K562 (cell line): ENCODE data around the gene KCNJ11. TPM values are rescaled to one million over a fixed set of nuclear protein-coding genes. Genes with fewer than 3 reads are reported as not detected.

Source experiments
- ATAC-seq: fragments of 200-7000 bp; cut with Tn5 transposase; 3 replicates; pipeline ENCODE4 v1.9.1; 2020; ENCODE audit warnings: moderate library complexity
- BruUV-seq: library from RNA; stranded (reverse); fragments of 400-500 nt; replicated peaks from 2 replicates; lab custom pipeline; 2021; lab: Mats Ljungman, UMichigan
- CTCF ChIA-PET: fragments of 300-600 bp; formaldehyde crosslinking; extraction: SDS; loops from one replicate; lab custom pipeline; 2021; ENCODE audit warnings: low intra/inter-chr PET ratio; lab: Yijun Ruan, JAX
- POLR2A ChIA-PET: fragments of 300-600, 350-650 bp; sonication (Branson Sonifier 250); formaldehyde crosslinking; extraction: SDS; loops from one replicate; lab custom pipeline; 2021; ENCODE audit warnings: antibody characterized with exemption, inconsistent platforms; lab: Yijun Ruan, JAX
- DNase-seq, 4 experiments: peaks; one replicate each; pipeline versions ENCODE4 v3.0.0 to v3.0.0-alpha.2; 2011 to 2018; ENCODE audit warnings: low spot score in 3 of 4, mixed read lengths in 3 of 4; ENCODE audit errors: extremely low read depth in 1 of 4
- FAIRE-seq: peaks from 2 replicates; lab custom pipeline; 2011; peaks lifted over from hg19 to GRCh38; lab: Jason Lieb, UNC
- H2AFZ ChIP-seq: 2 replicates; pipeline ENCODE4 v1.6.0; 2011; ENCODE audit warnings: low read depth, low read length, control low read depth, inconsistent platforms
- H3K27ac ChIP-seq: fragments of 200-600 bp; 3 replicates; pipeline ENCODE4 v1.8.0; 2011; ENCODE audit warnings: low read depth, mild to moderate bottlenecking, control low read depth, inconsistent platforms, low read length, moderate library complexity, mixed read lengths; ENCODE audit errors: extremely low read depth
- H3K27me3 ChIP-seq, 2 experiments: fragments of 300-600 bp in 1 of 2; 2 replicates in 1 of 2; 3 replicates in 1 of 2; pipeline versions ENCODE4 v1.6.0 to v1.8.0; 2011; ENCODE audit warnings: inconsistent platforms in 2 of 2, low read length in 2 of 2, mild to moderate bottlenecking in 1 of 2, mixed read lengths in 1 of 2, moderate library complexity in 1 of 2; ENCODE audit not compliant: control insufficient read depth in 2 of 2, insufficient read depth in 2 of 2
- H3K36me3 ChIP-seq: fragments of 300-600 bp; 3 replicates; pipeline ENCODE4 v1.8.0; 2011; ENCODE audit warnings: mild to moderate bottlenecking, low read length, inconsistent platforms; ENCODE audit not compliant: control insufficient read depth, insufficient read depth
- H3K4me1 ChIP-seq, 2 experiments: fragments of 200-600 bp in 1 of 2; replicated peaks in 1 of 2; 2 replicates in 1 of 2; 3 replicates in 1 of 2; pipeline versions ENCODE4 v1.5.1 to v1.8.0; 2011; ENCODE audit warnings: inconsistent platforms in 2 of 2, low read length in 2 of 2, mild to moderate bottlenecking in 1 of 2, mixed read lengths in 1 of 2, moderate library complexity in 1 of 2; ENCODE audit not compliant: control insufficient read depth in 2 of 2, insufficient read depth in 2 of 2
- H3K4me2 ChIP-seq: 2 replicates; pipeline ENCODE4 v1.6.1; 2011; ENCODE audit warnings: low read length, control low read depth, inconsistent platforms, mixed read lengths; ENCODE audit not compliant: insufficient read depth
- H3K4me3 ChIP-seq: fragments of 200-600 bp; sonication (generic), shearing (Covaris generic); 2 replicates; pipeline ENCODE4 v1.5.1; 2016; ENCODE audit warnings: control low read depth, inconsistent platforms
- H3K79me2 ChIP-seq: fragments of 200-600 bp; 3 replicates; pipeline ENCODE4 v1.8.0; 2011; ENCODE audit warnings: low read length, inconsistent platforms; ENCODE audit not compliant: control insufficient read depth, insufficient read depth
- H3K9ac ChIP-seq, 2 experiments: 2 replicates each; pipeline versions ENCODE4 v1.6.0 to v1.6.1; 2011; ENCODE audit warnings: low read depth in 2 of 2, low read length in 2 of 2, control low read depth in 1 of 2, inconsistent platforms in 1 of 2, mild to moderate bottlenecking in 1 of 2, mixed read lengths in 1 of 2; ENCODE audit not compliant: insufficient read depth in 1 of 2
- H3K9me1 ChIP-seq: one replicate; pipeline ENCODE4 v1.6.0; 2011; ENCODE audit warnings: inconsistent platforms, mild to moderate bottlenecking, low read length, moderate library complexity; ENCODE audit not compliant: control insufficient read depth, insufficient read depth
- H3K9me3 ChIP-seq: replicated peaks from 2 replicates; pipeline ENCODE4 v1.5.1; 2011; ENCODE audit warnings: low read depth, low read length, inconsistent platforms; ENCODE audit not compliant: control insufficient read depth, insufficient read depth
- H4K20me1 ChIP-seq: replicated peaks from 2 replicates; pipeline ENCODE4 v1.6.1; 2011; ENCODE audit warnings: low read length, inconsistent platforms, mixed read lengths; ENCODE audit not compliant: control insufficient read depth, insufficient read depth
- CREB1 ChIP-seq, 2 experiments: sonication (generic) in 1 of 2; formaldehyde crosslinking in 1 of 2; IDR thresholded peaks; 2 replicates each; pipeline versions ENCODE4 v1.6.1 to v1.8.0; 2012 to 2022; ENCODE audit warnings: inconsistent platforms in 1 of 2, mild to moderate bottlenecking in 1 of 2, missing genetic modification reagents in 1 of 2, moderate library complexity in 1 of 2
- ELK1 ChIP-seq: sonication (generic); formaldehyde crosslinking; IDR thresholded peaks from 2 replicates; pipeline ENCODE4 v1.8.1; 2022; ENCODE audit warnings: missing genetic modification reagents
- EP400 ChIP-seq: fragments of 450-650 bp; IDR thresholded peaks from 2 replicates; pipeline ENCODE4 v1.6.1; 2017; ENCODE audit warnings: antibody characterized with exemption, mild to moderate bottlenecking, moderate library complexity
- ERF ChIP-seq: fragments of 450-650 bp; formaldehyde crosslinking; IDR thresholded peaks from 2 replicates; pipeline ENCODE4 v1.4.0; 2020; ENCODE audit warnings: mild to moderate bottlenecking, mixed read lengths
- PURB ChIP-seq: sonication (generic); formaldehyde crosslinking; IDR thresholded peaks from 2 replicates; pipeline ENCODE4 v1.9.0; 2021; ENCODE audit warnings: low read depth, mild to moderate bottlenecking, missing genetic modification reagents
- RAD21 ChIP-seq, 2 experiments: fragments of 250-450 bp in 1 of 2; fragments of 450-650 bp in 1 of 2; sonication (Bioruptor Pico) in 1 of 2; formaldehyde crosslinking in 1 of 2; IDR thresholded peaks in 1 of 2; conservative IDR thresholded peaks in 1 of 2; 2 replicates each; pipeline versions ENCODE4 v1.4.0 to v1.8.0; 2020 to 2022; ENCODE audit warnings: mild to moderate bottlenecking in 2 of 2, moderate library complexity in 1 of 2
- TRIM25 ChIP-seq: fragments of 450-650 bp; IDR thresholded peaks from 2 replicates; pipeline ENCODE4 v1.7.0; 2016; ENCODE audit warnings: borderline replicate concordance
- WGBS: fragments of 100-300 bp; shearing (Covaris generic); methylation state at CpG from one replicate; pipeline ENCODE4 v1.1.6; 2016; ENCODE audit warnings: low coverage, mixed read lengths; ENCODE audit not compliant: insufficient coverage; ENCODE audit errors: missing lambda C conversion rate; 5-methylcytosine and 5-hydroxymethylcytosine counted together
- in situ Hi-C: fragments of 300-500 bp; cut with MboI; formaldehyde crosslinking; loops from 4 replicates; pipeline ENCODE4 v1.15.0; 2018; ENCODE audit warnings: inconsistent platforms, mixed read lengths
- intact Hi-C: fragments of 100-400 bp; cut with micrococcal nuclease; formaldehyde crosslinking; loops from 2 replicates; pipeline ENCODE4 v1.14.2; 2022
- polyA plus RNA-seq, 8 experiments: library from polyadenylated mRNA; depleted of rRNA in 4 of 8; stranded (reverse) in 5 of 8; unstranded in 3 of 8; fragments of >200 nt; fragmentation: Nextera tagmentation in 2 of 8; fragmentation: Illumina TruSeq in 1 of 8; extraction: Ambion mirVana in 2 of 8; extraction: Trizol in 1 of 8; gene quantifications; 2 replicates each; pipeline versions ENCODE4 v1.2.1 to v1.2.3, GENCODE V29; 2011 to 2014; ENCODE audit warnings: inconsistent platforms in 1 of 8, missing spikeins in 1 of 8
- total RNA-seq, 7 experiments: library from RNA; depleted of rRNA in 6 of 7; stranded (reverse); fragments of >200 nt in 6 of 7; fragmentation: Illumina TruSeq in 2 of 7; extraction: Trizol in 2 of 7; gene quantifications; 2 replicates each; pipeline versions ENCODE4 v1.2.1 to v1.2.3, GENCODE V29; 2011 to 2021; ENCODE audit warnings: low replicate concordance in 1 of 7

KCNJ11 gene
- total and polyA plus RNA-seq, 9 of the 15 experiments (the other 6 are each of a cell fraction or from before 2014, with no cell fraction given), result 0.54 to 3.7 (median 0.86) TPM; not detected in 2

- WGBS, result 2% methylated on average over 16 of the region's 22 CpGs
- in situ Hi-C loops, result loop anchor here (10.0 kb wide), 1 partner anchor 128 kb away; no protein-coding TSS in a partner anchor
- peak; percentile 16; the same call in 1 of the 3 replicates for ATAC-seq
These were observed 8.3 kb upstream of the KCNJ11 start for GRCh38 chr11:17396598-17397310.

GRCh38 chr11:17395978-17396377, 7.5 kb upstream of the KCNJ11 start:
- H3K27ac ChIP-seq, result no peak overlapping the region
- no peak overlapping the region for H3K4me3 ChIP-seq
- H3K9me1 ChIP-seq, result no peaks in the 10 kb centered on the region
- POLR2A ChIA-PET, result interaction anchor here (0.5 kb wide), 1 partner anchor 313 kb away, joined by 4 read pairs; no protein-coding TSS in a partner anchor
- ATAC-seq, result no peak
- CTCF ChIA-PET, result no interaction called here
- no peak overlapping the region for H2AFZ ChIP-seq
- no peak overlapping the region for H3K9ac ChIP-seq
- H3K9me3 ChIP-seq, result no peaks in the 10 kb centered on the region
- peaks cover 18 to 77% of the 10 kb centered on the region in 2 experiments for H3K27me3 ChIP-seq
- peaks cover 3% of the 10 kb centered on the region; the same call in 1 of the 2 replicates for H4K20me1 ChIP-seq
- no peak for DNase-seq
- FAIRE-seq, result no peak
- intact Hi-C loops (no loop called here), in situ Hi-C loops (loop anchor here (10.0 kb wide), 1 partner anchor 129 kb away; no protein-coding TSS in a partner anchor)
- 15% methylated on average over 6 of the region's 6 CpGs for WGBS
- H3K79me2 ChIP-seq, result no peaks in the 10 kb centered on the region
- peaks cover 0 to 4% of the 10 kb centered on the region in 2 experiments; a peak in 1 of 5 replicates for H3K4me1 ChIP-seq
- BruUV-seq, result no TSS peak
- no peaks in the 10 kb centered on the region for H3K36me3 ChIP-seq
- H3K4me2 ChIP-seq, result no peak overlapping the region
- TF ChIP-seq ELK1 (CRISPR knock-in tag) (no peak), TRIM25 (no peak), RAD21 (CRISPR knock-in tag; conservative IDR thresholded peaks at IDR 0.05 in 1 of 2, IDR thresholded peaks at IDR 0.05 in 1 of 2) (no peak), ERF (CRISPR knock-in tag) (no peak), EP400 (no peak)

More at GRCh38 chr11:17396598-17397310, 8.3 kb upstream of the KCNJ11 start:
- Histone ChIP-seq H3K79me2 (no peaks in the 10 kb centered on the region), H3K4me1 (peaks cover 0 to 4% of the 10 kb centered on the region in 2 experiments; a peak in 1 of 5 replicates), H3K9ac (no peak overlapping the region; a peak in 1 of 4 replicates), H3K4me3 (no peak overlapping the region), H3K36me3 (no peaks in the 10 kb centered on the region), H3K27me3 (peaks cover 22 to 85% of the 10 kb centered on the region in 2 experiments), H3K27ac (no peak overlapping the region), H3K4me2 (no peak overlapping the region), H3K9me1 (no peaks in the 10 kb centered on the region), H2AFZ (no peak overlapping the region)
- intact Hi-C loops, result no loop called here
- DNase-seq, result no peak
- ChIA-PET POLR2A (interaction anchor here (0.5 kb wide), 1 partner anchor 314 kb away, joined by 4 read pairs; no protein-coding TSS in a partner anchor), CTCF (no interaction called here)
- TF ChIP-seq CREB1 (IDR thresholded peaks at IDR 0.05) (no peak), CREB1 (CRISPR knock-in tag; IDR thresholded peaks at IDR 0.05) (no peak), PURB (CRISPR knock-in tag) (no peak)
- TF ChIP-seq, all 486 proteins: peak for 0
- FAIRE-seq, result no peak
- Histone ChIP-seq H3K9me3 (no peaks in the 10 kb centered on the region), H4K20me1 (peaks cover 3% of the 10 kb centered on the region; the same call in 1 of the 2 replicates)
- no TSS peak for BruUV-seq
